ENCODE measurements around the gene KIF19.

KIF19 gene

GRCh38 chr17:74303305-74303704 is 22.7 kb upstream of the KIF19 start:
- no peak overlapping the region for H3K4me3 ChIP-seq (ENCODE audit: low read depth, low read length)

- H3K4me3 ChIP-seq (ENCODE audit: low read depth, low read length): no peak overlapping the region
Observed at GRCh38 chr17:74304184-74304583, 21.8 kb upstream of the KIF19 start.

- H3K4me3 ChIP-seq (ENCODE audit: low read depth, low read length): no peak overlapping the region
Observed at GRCh38 chr17:74305865-74306654, 20.0 kb upstream of the KIF19 start.

- no peak overlapping the region for H3K4me3 ChIP-seq (ENCODE audit: low read depth, low read length)
Observed at GRCh38 chr17:74307984-74308773, 17.8 kb upstream of the KIF19 start.

GRCh38 chr17:74309902-74310301 is 16.1 kb upstream of the KIF19 start:
- no peak overlapping the region for H3K4me3 ChIP-seq (ENCODE audit: low read depth, low read length)

- H3K4me3 ChIP-seq (ENCODE audit: low read depth, low read length): no peak overlapping the region
Observed at GRCh38 chr17:74314877-74315276, 11.1 kb upstream of the KIF19 start.

GRCh38 chr17:74316220-74316619 is 9.8 kb upstream of the KIF19 start:
- H3K4me3 ChIP-seq (ENCODE audit: low read depth, low read length): no peak overlapping the region

GRCh38 chr17:74317071-74317470 is 9.0 kb upstream of the KIF19 start:
- no peak overlapping the region for H3K4me3 ChIP-seq (ENCODE audit: low read depth, low read length)

- H3K4me3 ChIP-seq (ENCODE audit: low read depth, low read length): no peak overlapping the region
Observed at GRCh38 chr17:74318391-74318790, 7.6 kb upstream of the KIF19 start.

- no peak overlapping the region for H3K4me3 ChIP-seq (ENCODE audit: low read depth, low read length)
Observed at GRCh38 chr17:74324521-74324920, 1.5 kb upstream of the KIF19 start.

GRCh38 chr17:74325376-74325742 is 667 bp upstream of the KIF19 start:
- no peak overlapping the region for H3K4me3 ChIP-seq (ENCODE audit: low read depth, low read length)

GRCh38 chr17:74326506-74326905 is 480 bp downstream of the KIF19 start:
- H3K4me3 ChIP-seq (ENCODE audit: low read depth, low read length): peak overlapping the region; percentile 47

- no peak overlapping the region for H3K4me3 ChIP-seq (ENCODE audit: low read depth, low read length)
Observed at GRCh38 chr17:74328487-74328886, 2.5 kb downstream of the KIF19 start.

GRCh38 chr17:74329378-74329777 is 3.4 kb downstream of the KIF19 start:
- H3K4me3 ChIP-seq (ENCODE audit: low read depth, low read length): no peak overlapping the region

- H3K4me3 ChIP-seq (ENCODE audit: low read depth, low read length): no peak overlapping the region
Observed at GRCh38 chr17:74330446-74330845, 4.4 kb downstream of the KIF19 start.

GRCh38 chr17:74332017-74332650 is 6.1 kb downstream of the KIF19 start:
- H3K4me3 ChIP-seq (ENCODE audit: low read depth, low read length): no peak overlapping the region

GRCh38 chr17:74332763-74333283 is 6.8 kb downstream of the KIF19 start:
- H3K4me3 ChIP-seq (ENCODE audit: low read depth, low read length): no peak overlapping the region

GRCh38 chr17:74334393-74335039 is 8.5 kb downstream of the KIF19 start:
- H3K4me3 ChIP-seq (ENCODE audit: low read depth, low read length): no peak overlapping the region

- H3K4me3 ChIP-seq (ENCODE audit: low read depth, low read length): no peak overlapping the region
Observed at GRCh38 chr17:74335529-74336062, 9.6 kb downstream of the KIF19 start.

- no peak overlapping the region for H3K4me3 ChIP-seq (ENCODE audit: low read depth, low read length)
Observed at GRCh38 chr17:74336307-74336706, 10.3 kb downstream of the KIF19 start.
